ENCODE measurements around the gene ITPKC.

Gene ITPKC

GRCh38 chr19:40685016-40685526 lies 31.8 kb upstream of the ITPKC start:
- no peak for TF ChIP-seq CTCF (conservative IDR thresholded peaks at IDR 0.05; ENCODE audit: low read depth, low read length)
- no peak for DNase-seq (ENCODE audit: low read depth)
- H3K4me3 ChIP-seq (ENCODE audit: low read length): no peak overlapping the region

- no peak for TF ChIP-seq CTCF (conservative IDR thresholded peaks at IDR 0.05; ENCODE audit: low read depth, low read length)
- no peak for DNase-seq (ENCODE audit: low read depth)
Measured at GRCh38 chr19:40685563-40685962, 31.3 kb upstream of the ITPKC start.

GRCh38 chr19:40686882-40687524 lies 29.9 kb upstream of the ITPKC start:
- no peak for DNase-seq (ENCODE audit: low read depth)
- TF ChIP-seq CTCF (conservative IDR thresholded peaks at IDR 0.05; ENCODE audit: low read depth, low read length): no peak
- H3K4me3 ChIP-seq (ENCODE audit: low read length): no peak overlapping the region

More at GRCh38 chr19:40685563-40685962, 31.3 kb upstream of the ITPKC start:
- no peak overlapping the region for H3K4me3 ChIP-seq (ENCODE audit: low read length)

- DNase-seq (ENCODE audit: low read depth): no peak
Measured at GRCh38 chr19:40687525-40688016, 29.3 kb upstream of the ITPKC start.

GRCh38 chr19:40688309-40688708 lies 28.6 kb upstream of the ITPKC start:
- TF ChIP-seq CTCF (conservative IDR thresholded peaks at IDR 0.05; ENCODE audit: low read depth, low read length): no peak
- no peak for DNase-seq (ENCODE audit: low read depth)
- no peak overlapping the region for H3K4me3 ChIP-seq (ENCODE audit: low read length)

More at GRCh38 chr19:40687525-40688016, 29.3 kb upstream of the ITPKC start:
- TF ChIP-seq CTCF (conservative IDR thresholded peaks at IDR 0.05; ENCODE audit: low read depth, low read length): no peak
- no peak overlapping the region for H3K4me3 ChIP-seq (ENCODE audit: low read length)

- no peak for DNase-seq (ENCODE audit: low read depth)
- no peak for TF ChIP-seq CTCF (conservative IDR thresholded peaks at IDR 0.05; ENCODE audit: low read depth, low read length)
- H3K4me3 ChIP-seq (ENCODE audit: low read length): peak overlapping the region; percentile 80
Measured at GRCh38 chr19:40688987-40689338, 27.9 kb upstream of the ITPKC start.
